ENCODE results near the gene HDHD2.

GRCh38 chr18:47163241-47163640 lies 12.9 kb upstream of the HDHD2 start:
- TF ChIP-seq CTCF (IDR thresholded peaks at IDR 0.05 in 4 of 5, conservative IDR thresholded peaks at IDR 0.05 in 1 of 5) (no peak), POLR2A (IDR thresholded peaks at IDR 0.05) (no peak)

All from gastrocnemius medialis (tissue), 4 donors.